Erythroblast (primary cell): Measurements from ENCODE around the gene FLYWCH2.

Experiments
- GATA1 ChIP-seq: IDR thresholded peaks from 2 replicates; pipeline ENCODE4 v1.6.1; 2011; ENCODE audit warnings: low read depth, mild to moderate bottlenecking, control low read depth, low read length, moderate library complexity
- POLR2A ChIP-seq: IDR thresholded peaks from 2 replicates; pipeline ENCODE4 v1.6.1; 2011; ENCODE audit warnings: mild to moderate bottlenecking, low read length

DNA sequence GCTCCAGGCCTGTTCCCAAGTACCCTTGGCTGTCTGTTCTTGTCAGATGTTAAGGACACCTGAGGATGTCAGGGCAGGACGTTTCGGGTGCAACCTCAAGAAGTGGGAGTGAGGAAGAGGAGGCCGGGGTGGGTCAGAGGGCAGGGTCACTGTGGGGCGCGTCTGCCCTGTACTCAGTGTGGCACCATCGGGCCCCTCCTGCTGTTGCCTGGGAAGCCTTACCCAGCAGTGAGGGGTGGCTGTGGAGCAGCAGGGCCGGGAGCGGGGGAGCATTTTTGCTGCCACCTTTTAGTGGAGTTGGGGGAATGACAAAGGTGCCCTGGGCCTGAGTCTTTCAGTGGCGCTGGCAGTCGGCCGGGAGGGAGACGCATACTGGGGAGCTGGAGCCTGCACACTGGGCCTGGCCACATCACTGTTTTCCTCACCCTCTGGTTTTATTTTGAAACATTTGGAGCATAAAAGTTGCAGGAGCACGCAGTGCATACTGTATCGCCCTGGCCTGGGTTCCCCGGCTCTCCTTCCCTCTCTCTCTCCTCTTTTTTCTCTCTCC, 17.6 kb downstream of the FLYWCH2 start:
- TF ChIP-seq POLR2A = no peak
- TF ChIP-seq GATA1 = no peak
